ENCODE data around the gene H2AZ2. TPM values are rescaled to one million over a fixed set of nuclear protein-coding genes. Genes with fewer than 3 reads are reported as not detected.

The H2AZ2 gene
- total RNA-seq, 1 experiment from 2014 or later, result 139 TPM

- no TSS peak for BruUV-seq (replicated peaks)
- Mint-ChIP-seq H3K36me3 (ENCODE audit: insufficient read depth, unreplicated experiment) (peaks cover 6% of the 10 kb centered on the region), H3K27ac (ENCODE audit: low read depth, unreplicated experiment) (no peak overlapping the region), H3K4me3 (ENCODE audit: unreplicated experiment) (no peak overlapping the region), H3K9me3 (ENCODE audit: unreplicated experiment) (no peaks in the 10 kb centered on the region), H3K4me1 (ENCODE audit: insufficient read depth, unreplicated experiment) (no peaks in the 10 kb centered on the region), H3K27me3 (ENCODE audit: insufficient read depth, unreplicated experiment) (no peaks in the 10 kb centered on the region)
- CTCF ChIA-PET, result interaction anchor here (0.6 to 1.3 kb wide), 3 partner anchors 28 to 262 kb away, joined by 3 read pairs; no protein-coding TSS in a partner anchor
- intact Hi-C loops (cut with micrococcal nuclease), result no loop called here
- TF ChIP-seq CTCF (IDR thresholded peaks at IDR 0.05; ENCODE audit: unreplicated experiment), result no peak
- POLR2A ChIA-PET, result interaction anchor here (0.5 kb wide), 1 partner anchor 76 kb away, joined by 4 read pairs; no protein-coding TSS in a partner anchor
- DNase-seq (ENCODE audit: unreplicated experiment), result no peak
These were observed 45.9 kb upstream of the H2AZ2 start for GRCh38 chr7:44893710-44894234.

GRCh38 chr7:44891791-44892190, 43.9 kb upstream of the H2AZ2 start:
- Mint-ChIP-seq H3K4me1 (ENCODE audit: insufficient read depth, unreplicated experiment) (no peaks in the 10 kb centered on the region), H3K9me3 (ENCODE audit: unreplicated experiment) (no peaks in the 10 kb centered on the region), H3K36me3 (ENCODE audit: insufficient read depth, unreplicated experiment) (peaks cover 6% of the 10 kb centered on the region), H3K4me3 (ENCODE audit: unreplicated experiment) (no peak overlapping the region), H3K27ac (ENCODE audit: low read depth, unreplicated experiment) (no peak overlapping the region), H3K27me3 (ENCODE audit: insufficient read depth, unreplicated experiment) (no peaks in the 10 kb centered on the region)
- no TSS peak for BruUV-seq (replicated peaks)
- ChIA-PET CTCF (interaction anchor here (1.1 kb wide), 1 partner anchor 31 kb away, joined by 5 read pairs; no protein-coding TSS in a partner anchor), POLR2A (interaction anchor here (0.7 to 1.4 kb wide), 2 partner anchors 10 to 52 kb away, joined by 3 to 5 read pairs; no protein-coding TSS in a partner anchor)
- intact Hi-C loops (cut with micrococcal nuclease), result no loop called here
- DNase-seq (ENCODE audit: unreplicated experiment), result no peak
- no peak for TF ChIP-seq CTCF (IDR thresholded peaks at IDR 0.05; ENCODE audit: unreplicated experiment)

GRCh38 chr7:44891372-44891771, 43.5 kb upstream of the H2AZ2 start:
- Mint-ChIP-seq H3K9me3 (ENCODE audit: unreplicated experiment) (no peaks in the 10 kb centered on the region), H3K4me1 (ENCODE audit: insufficient read depth, unreplicated experiment) (no peaks in the 10 kb centered on the region), H3K27ac (ENCODE audit: low read depth, unreplicated experiment) (no peak overlapping the region), H3K27me3 (ENCODE audit: insufficient read depth, unreplicated experiment) (no peaks in the 10 kb centered on the region), H3K36me3 (ENCODE audit: insufficient read depth, unreplicated experiment) (peaks cover 6% of the 10 kb centered on the region), H3K4me3 (ENCODE audit: unreplicated experiment) (no peak overlapping the region)
- DNase-seq (ENCODE audit: unreplicated experiment), result no peak
- no peak for TF ChIP-seq CTCF (IDR thresholded peaks at IDR 0.05; ENCODE audit: unreplicated experiment)
- intact Hi-C loops (cut with micrococcal nuclease), result no loop called here
- POLR2A ChIA-PET, result interaction anchor here (0.5 to 1.4 kb wide), 2 partner anchors 9 to 133 kb away, joined by 5 read pairs; no protein-coding TSS in a partner anchor
- no TSS peak for BruUV-seq (replicated peaks)
- CTCF ChIA-PET, result interaction anchor here (1.1 kb wide), 1 partner anchor 31 kb away, joined by 5 read pairs; no protein-coding TSS in a partner anchor

GRCh38 chr7:44889086-44889781, 41.3 kb upstream of the H2AZ2 start:
- no peaks in the 10 kb centered on the region for H3K9me3 Mint-ChIP-seq (ENCODE audit: unreplicated experiment)
- H3K27ac Mint-ChIP-seq (ENCODE audit: low read depth, unreplicated experiment), result no peak overlapping the region
- H3K4me1 Mint-ChIP-seq (ENCODE audit: insufficient read depth, unreplicated experiment), result peaks cover 9% of the 10 kb centered on the region
- no peak overlapping the region for H3K4me3 Mint-ChIP-seq (ENCODE audit: unreplicated experiment)
- intact Hi-C loops (cut with micrococcal nuclease), result loop anchor here (10.0 kb wide), 2 partner anchors 96 to 246 kb away; no protein-coding TSS in a partner anchor
- TF ChIP-seq CTCF (IDR thresholded peaks at IDR 0.05; ENCODE audit: unreplicated experiment), result no peak
- no peaks in the 10 kb centered on the region for H3K27me3 Mint-ChIP-seq (ENCODE audit: insufficient read depth, unreplicated experiment)
- peaks cover 11% of the 10 kb centered on the region for H3K36me3 Mint-ChIP-seq (ENCODE audit: insufficient read depth, unreplicated experiment)
- no peak for DNase-seq (ENCODE audit: unreplicated experiment)
- ChIA-PET POLR2A (interaction anchor here (1.1 kb wide), 1 partner anchor 96 kb away, joined by 3 read pairs; no protein-coding TSS in a partner anchor), CTCF (interaction anchor here (0.7 to 1.1 kb wide), 2 partner anchors 12 to 33 kb away, joined by 3 read pairs; no protein-coding TSS in a partner anchor)
- BruUV-seq (replicated peaks), result no TSS peak

Data from MCF 10A (cell line).